ENCODE measurements around the gene VCX.

The VCX gene

DNA sequence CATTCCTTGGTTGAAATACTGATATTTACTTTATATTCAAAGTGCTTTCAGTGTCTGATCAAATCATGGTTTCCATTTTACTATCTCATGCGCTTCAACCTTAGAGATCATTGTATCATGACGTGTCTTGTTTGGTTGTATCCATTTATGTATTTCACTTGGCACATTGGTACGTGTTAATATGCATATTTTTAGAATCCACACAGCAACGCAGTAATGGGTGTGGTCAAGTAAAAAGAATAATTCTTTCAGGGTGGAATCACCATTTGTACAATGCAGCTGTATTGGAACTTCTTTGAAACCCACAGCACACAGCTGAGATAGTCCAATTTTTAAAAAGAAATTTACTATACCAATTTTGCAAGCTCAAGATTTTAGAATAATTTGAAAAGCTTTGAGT, 29.1 kb downstream of the VCX start:
- no peak overlapping the region for H3K4me3 ChIP-seq (replicated peaks in 1 of 2; ENCODE audit: low read depth in 2 of 2, low read length in 2 of 2)
- TF ChIP-seq, protein P1, sequence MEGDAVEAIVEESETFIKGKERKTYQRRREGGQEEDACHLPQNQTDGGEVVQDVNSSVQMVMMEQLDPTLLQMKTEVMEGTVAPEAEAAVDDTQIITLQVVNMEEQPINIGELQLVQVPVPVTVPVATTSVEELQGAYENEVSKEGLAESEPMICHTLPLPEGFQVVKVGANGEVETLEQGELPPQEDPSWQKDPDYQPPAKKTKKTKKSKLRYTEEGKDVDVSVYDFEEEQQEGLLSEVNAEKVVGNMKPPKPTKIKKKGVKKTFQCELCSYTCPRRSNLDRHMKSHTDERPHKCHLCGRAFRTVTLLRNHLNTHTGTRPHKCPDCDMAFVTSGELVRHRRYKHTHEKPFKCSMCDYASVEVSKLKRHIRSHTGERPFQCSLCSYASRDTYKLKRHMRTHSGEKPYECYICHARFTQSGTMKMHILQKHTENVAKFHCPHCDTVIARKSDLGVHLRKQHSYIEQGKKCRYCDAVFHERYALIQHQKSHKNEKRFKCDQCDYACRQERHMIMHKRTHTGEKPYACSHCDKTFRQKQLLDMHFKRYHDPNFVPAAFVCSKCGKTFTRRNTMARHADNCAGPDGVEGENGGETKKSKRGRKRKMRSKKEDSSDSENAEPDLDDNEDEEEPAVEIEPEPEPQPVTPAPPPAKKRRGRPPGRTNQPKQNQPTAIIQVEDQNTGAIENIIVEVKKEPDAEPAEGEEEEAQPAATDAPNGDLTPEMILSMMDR (IDR thresholded peaks at IDR 0.05; ENCODE audit: low read depth, low read length), result no peak
- DNase-seq (ENCODE audit: low read depth in 2 of 2), result no peak

DNA sequence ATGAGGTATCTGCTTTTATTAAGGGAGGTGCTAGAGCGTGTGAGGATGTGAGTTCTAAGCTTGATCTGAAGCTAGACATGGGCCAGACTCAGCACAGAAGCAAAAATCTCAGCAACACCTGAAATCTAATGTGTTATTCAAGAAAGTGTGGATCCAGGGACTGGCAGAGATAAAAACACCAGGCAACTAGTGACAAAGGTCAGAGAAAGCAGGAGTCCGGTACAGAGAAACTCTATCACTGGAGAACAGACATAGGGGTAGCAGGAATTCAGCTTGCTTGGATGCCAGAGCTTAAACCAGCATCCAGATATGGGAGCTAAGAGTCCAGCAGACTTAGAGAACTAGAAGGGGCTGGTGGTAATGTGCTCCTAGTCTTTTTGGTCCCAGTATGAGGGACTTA, 34.0 kb downstream of the VCX start:
- DNase-seq (ENCODE audit: low read depth in 2 of 2), result no peak
- no peak overlapping the region for H3K4me3 ChIP-seq (replicated peaks in 1 of 2; ENCODE audit: low read depth in 2 of 2, low read length in 2 of 2)
- TF ChIP-seq, protein P1 (IDR thresholded peaks at IDR 0.05; ENCODE audit: low read depth, low read length), result no peak

DNA sequence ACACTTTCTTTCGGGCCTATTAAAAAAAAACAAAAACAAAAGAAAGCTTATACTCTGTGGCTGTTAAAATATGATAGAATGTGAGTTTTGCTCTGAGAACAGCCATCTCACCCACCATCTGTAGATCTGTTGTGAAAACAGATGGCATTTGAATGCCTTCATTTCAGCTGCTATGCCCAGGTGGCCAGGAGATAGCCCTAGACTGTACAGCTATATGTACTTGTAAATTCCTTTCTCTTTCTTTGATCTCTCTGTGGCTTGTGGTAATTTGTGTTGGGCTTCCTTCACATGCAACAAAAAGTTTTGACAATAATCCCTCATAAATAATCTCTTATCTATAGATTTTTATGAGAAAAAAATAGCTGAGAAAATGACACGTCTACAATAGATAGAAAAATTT, 46.2 kb downstream of the VCX start:
- no peak for DNase-seq (ENCODE audit: low read depth in 2 of 2)
- TF ChIP-seq, protein P1 (IDR thresholded peaks at IDR 0.05; ENCODE audit: low read depth, low read length), result no peak
- H3K4me3 ChIP-seq (replicated peaks in 1 of 2; ENCODE audit: low read depth in 2 of 2, low read length in 2 of 2), result no peak overlapping the region

DNA sequence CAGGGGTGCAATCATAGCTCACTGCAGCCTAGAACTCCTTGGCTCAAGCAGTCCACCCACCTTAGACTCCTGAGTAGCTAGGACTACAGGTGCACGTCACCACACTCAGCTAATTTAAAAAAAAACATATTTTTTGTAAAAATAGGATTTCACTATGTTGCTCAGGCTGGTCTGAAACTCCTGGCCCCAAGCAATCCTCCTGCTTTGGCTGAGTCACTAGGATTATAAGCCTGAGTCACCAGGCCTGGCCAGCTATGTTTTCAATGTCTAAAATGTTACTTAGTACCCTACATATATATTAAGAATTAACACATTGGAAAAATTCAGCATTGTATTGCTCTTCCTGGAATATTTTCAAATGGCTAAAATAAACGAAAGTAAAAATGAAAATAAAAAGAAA, 46.7 kb downstream of the VCX start:
- no peak overlapping the region for H3K4me3 ChIP-seq (replicated peaks in 1 of 2; ENCODE audit: low read depth in 2 of 2, low read length in 2 of 2)
- DNase-seq (ENCODE audit: low read depth in 2 of 2), result peak in 1 of 2 donors; percentile 21
- TF ChIP-seq, protein P1 (IDR thresholded peaks at IDR 0.05; ENCODE audit: low read depth, low read length), result no peak

DNA sequence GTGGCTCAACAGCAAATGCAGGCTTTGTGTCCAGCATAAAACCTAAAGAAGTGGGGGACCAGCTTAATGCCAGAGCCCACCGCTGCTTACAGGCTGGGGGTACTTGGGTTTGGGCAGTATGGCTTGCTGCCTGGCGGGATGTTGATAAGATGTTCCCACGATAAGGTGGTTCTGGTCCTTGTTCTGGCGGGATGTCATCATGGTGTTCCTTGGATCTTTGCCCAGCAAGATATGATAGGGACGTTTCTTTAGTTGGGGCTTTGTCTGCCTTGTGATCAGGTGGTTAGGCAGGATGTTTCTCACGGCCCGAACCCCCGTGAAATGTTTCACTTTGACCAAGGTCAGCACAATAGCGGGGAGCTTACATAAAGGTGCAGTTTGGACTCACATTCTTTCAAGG, 49.0 kb downstream of the VCX start:
- peak in 1 of 2 donors; percentile 1 for DNase-seq (ENCODE audit: low read depth in 2 of 2)
- H3K4me3 ChIP-seq (replicated peaks in 1 of 2; ENCODE audit: low read depth in 2 of 2, low read length in 2 of 2), result no peak overlapping the region
- TF ChIP-seq, protein P1 (IDR thresholded peaks at IDR 0.05; ENCODE audit: low read depth, low read length), result no peak
